ENCODE results near the gene SH3D19.

- TF ChIP-seq CTCF (conservative IDR thresholded peaks at IDR 0.05; ENCODE audit: low read depth, low read length) (no peak), BHLHE40 (IDR thresholded peaks at IDR 0.05; ENCODE audit: low read depth, low read length) (no peak), SMC3 (IDR thresholded peaks at IDR 0.05; ENCODE audit: low read depth, low read length) (no peak), POLR2A (IDR thresholded peaks at IDR 0.05; ENCODE audit: low read depth, low read length) (no peak), CEBPB (IDR thresholded peaks at IDR 0.05; ENCODE audit: low read depth, low read length) (no peak), USF2 (IDR thresholded peaks at IDR 0.05; ENCODE audit: low read depth, low read length) (no peak), MAZ (IDR thresholded peaks at IDR 0.05; ENCODE audit: borderline replicate concordance, low read depth, low read length) (no peak), RCOR1 (IDR thresholded peaks at IDR 0.05; ENCODE audit: insufficient replicate concordance, low read length) (no peak), MXI1 (IDR thresholded peaks at IDR 0.05; ENCODE audit: borderline replicate concordance, low read depth, low read length) (no peak), RFX5 (IDR thresholded peaks at IDR 0.05; ENCODE audit: low read depth, low read length) (no peak), NFE2L2 (IDR thresholded peaks at IDR 0.05; ENCODE audit: low read depth, low read length) (no peak), RAD21 (IDR thresholded peaks at IDR 0.05; ENCODE audit: low read length) (no peak), CHD1 (IDR thresholded peaks at IDR 0.05; ENCODE audit: low read depth, low read length) (no peak)
These were observed 29.2 kb downstream of the SH3D19 start for GRCh38 chr4:151296227-151296626.
